ENCODE measurements around the gene FAF1.

DNA sequence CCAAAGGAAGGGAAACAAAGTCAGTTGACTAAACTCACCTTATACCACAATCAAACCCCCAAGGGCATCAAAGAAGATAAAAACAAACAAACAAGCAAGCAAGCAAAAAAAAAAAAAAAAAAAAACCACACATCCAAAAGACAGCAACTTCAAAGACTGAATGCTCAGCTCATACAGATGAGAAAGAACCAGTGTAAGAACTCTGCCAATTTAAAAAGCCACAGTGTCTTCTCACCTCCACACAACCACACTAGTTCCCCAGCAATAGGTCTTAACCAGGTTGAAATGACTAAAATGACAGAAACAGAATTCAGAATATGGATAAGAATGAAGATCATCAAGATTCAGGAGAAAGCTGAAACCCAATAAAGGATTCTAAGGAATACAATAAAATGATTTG, 193.4 kb downstream of the FAF1 start:
- TF ChIP-seq GATA2 (IDR thresholded peaks at IDR 0.05; ENCODE audit: low read depth, low read length) (no peak), GATA3 (IDR thresholded peaks at IDR 0.05; ENCODE audit: low read depth, low read length) (no peak)

Data from SH-SY5Y (cell line).